ENCODE data around the gene DUSP8.

Gene DUSP8

DNA sequence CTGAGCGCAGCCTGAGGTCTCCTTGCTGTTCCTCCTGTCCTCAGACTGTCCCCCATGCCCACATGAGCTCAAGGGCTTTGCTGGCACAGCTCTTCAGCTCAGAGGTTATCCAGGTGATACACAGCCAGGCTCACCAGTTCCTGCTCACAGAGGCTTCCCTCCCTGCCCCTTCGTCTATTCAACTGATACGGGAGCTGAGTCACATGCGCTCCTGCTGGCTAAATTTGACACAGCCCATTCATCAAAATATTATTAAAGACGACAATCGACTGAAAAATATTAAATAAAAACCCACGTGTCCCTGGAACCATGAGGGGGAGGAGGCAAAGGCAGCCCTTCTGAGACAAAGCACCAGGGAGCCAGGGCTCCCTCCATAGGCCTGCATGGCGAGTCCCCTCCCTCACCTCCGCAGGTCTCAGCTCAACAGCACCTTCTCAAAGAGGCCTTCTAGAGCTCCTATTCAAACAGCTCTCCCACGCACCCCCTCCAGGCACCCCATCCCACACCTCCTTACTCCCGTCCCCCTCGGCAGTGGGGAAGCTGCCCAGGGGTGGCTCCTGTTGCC lies 40.5 kb downstream of the DUSP8 start:
- no peak overlapping the region for H3K4me3 ChIP-seq (ENCODE audit: low read length, poor library complexity, severe bottlenecking)
- peaks cover 14% of the 10 kb centered on the region for H4K20me1 ChIP-seq (ENCODE audit: insufficient read depth, low read length, poor library complexity, severe bottlenecking)
- H3K9me2 ChIP-seq (replicated peaks; ENCODE audit: low read depth, low read length): no peaks in the 10 kb centered on the region
- H3K36me3 ChIP-seq (ENCODE audit: insufficient read depth, low read length): no peaks in the 10 kb centered on the region
- no peak overlapping the region for H3K4me2 ChIP-seq (ENCODE audit: low read depth, low read length, poor library complexity, severe bottlenecking)
- H3K79me2 ChIP-seq (ENCODE audit: insufficient read depth, low read length): peaks cover 90% of the 10 kb centered on the region
- TF ChIP-seq CTCF (conservative IDR thresholded peaks at IDR 0.05; ENCODE audit: low read length) (no peak), EZH2phosphoT487 (IDR thresholded peaks at IDR 0.05; ENCODE audit: borderline replicate concordance) (no peak)
- no peak overlapping the region for H3K9ac ChIP-seq (ENCODE audit: low read depth, low read length, poor library complexity, severe bottlenecking)
- H2AFZ ChIP-seq (ENCODE audit: low read length): no peak overlapping the region
- no peaks in the 10 kb centered on the region for H3K27me3 ChIP-seq (ENCODE audit: insufficient read depth, low read length, poor library complexity, severe bottlenecking)
- H3K9me3 ChIP-seq (ENCODE audit: insufficient read depth, low read depth, low read length): no peaks in the 10 kb centered on the region
- H3F3A ChIP-seq (ENCODE audit: low read depth): no peaks in the 10 kb centered on the region
- H3K4me1 ChIP-seq (ENCODE audit: insufficient read depth, low read length, poor library complexity, severe bottlenecking): peaks cover 12% of the 10 kb centered on the region

DNA sequence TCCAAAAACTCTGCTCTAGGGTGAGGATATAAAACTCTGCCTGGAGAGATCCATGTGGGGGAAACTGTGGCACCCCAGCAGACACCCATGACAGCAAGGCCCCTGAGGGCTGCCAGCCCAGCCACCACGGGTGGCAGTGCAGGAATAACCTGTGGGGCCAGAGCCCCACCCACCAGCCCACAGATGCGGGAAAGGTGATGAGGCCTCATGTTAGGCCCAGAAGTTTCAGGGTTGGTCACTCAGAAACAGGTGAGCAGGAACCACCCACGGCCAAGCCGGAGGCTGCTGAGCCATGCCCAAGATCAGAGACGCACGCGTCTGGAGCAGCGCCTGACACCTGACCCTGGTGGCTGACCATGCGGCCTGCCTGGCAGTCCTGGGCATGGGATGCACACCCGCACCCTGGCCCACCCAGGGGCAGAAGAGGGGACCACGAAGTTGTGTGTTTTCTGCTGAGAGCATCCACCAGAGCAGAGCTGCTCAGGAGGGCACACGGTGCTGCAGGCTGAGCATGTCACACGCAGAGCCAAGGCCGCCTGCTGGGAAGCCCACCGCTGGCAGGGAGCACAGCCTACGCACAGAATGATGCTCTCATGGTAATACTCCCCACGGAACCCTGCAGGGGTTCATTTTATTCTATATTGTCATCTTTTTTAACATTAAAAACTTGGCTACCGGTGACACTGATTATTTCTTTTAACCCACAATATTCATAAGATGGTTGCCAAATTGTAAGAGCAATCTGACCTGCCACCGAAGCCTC lies 41.2 kb downstream of the DUSP8 start:
- no peak overlapping the region for H3K4me2 ChIP-seq (ENCODE audit: low read depth, low read length, poor library complexity, severe bottlenecking)
- no peak overlapping the region for H3K4me3 ChIP-seq (ENCODE audit: low read length, poor library complexity, severe bottlenecking)
- peaks cover 5% of the 10 kb centered on the region for H3K4me1 ChIP-seq (ENCODE audit: insufficient read depth, low read length, poor library complexity, severe bottlenecking)
- H4K20me1 ChIP-seq (ENCODE audit: insufficient read depth, low read length, poor library complexity, severe bottlenecking): peaks cover 10% of the 10 kb centered on the region
- TF ChIP-seq CTCF (conservative IDR thresholded peaks at IDR 0.05; ENCODE audit: low read length) (no peak), EZH2phosphoT487 (IDR thresholded peaks at IDR 0.05; ENCODE audit: borderline replicate concordance) (no peak)
- no peaks in the 10 kb centered on the region for H3K27me3 ChIP-seq (ENCODE audit: insufficient read depth, low read length, poor library complexity, severe bottlenecking)
- H3K36me3 ChIP-seq (ENCODE audit: insufficient read depth, low read length): no peaks in the 10 kb centered on the region
- peaks cover 86% of the 10 kb centered on the region for H3K79me2 ChIP-seq (ENCODE audit: insufficient read depth, low read length)
- no peak overlapping the region for H2AFZ ChIP-seq (ENCODE audit: low read length)
- no peaks in the 10 kb centered on the region for H3K9me2 ChIP-seq (replicated peaks; ENCODE audit: low read depth, low read length)
- H3F3A ChIP-seq (ENCODE audit: low read depth): no peaks in the 10 kb centered on the region
- H3K9me3 ChIP-seq (ENCODE audit: insufficient read depth, low read depth, low read length): no peaks in the 10 kb centered on the region
- no peak overlapping the region for H3K9ac ChIP-seq (ENCODE audit: low read depth, low read length, poor library complexity, severe bottlenecking)

GRCh38 chr11:1529774-1530173 lies 42.3 kb downstream of the DUSP8 start:
- Histone ChIP-seq H3K36me3 (ENCODE audit: insufficient read depth, low read length) (no peaks in the 10 kb centered on the region), H4K20me1 (ENCODE audit: insufficient read depth, low read length, poor library complexity, severe bottlenecking) (peaks cover 4% of the 10 kb centered on the region), H3K9me3 (ENCODE audit: insufficient read depth, low read depth, low read length) (no peaks in the 10 kb centered on the region), H3K4me2 (ENCODE audit: low read depth, low read length, poor library complexity, severe bottlenecking) (no peak overlapping the region), H3K9me2 (replicated peaks; ENCODE audit: low read depth, low read length) (no peaks in the 10 kb centered on the region), H3F3A (ENCODE audit: low read depth) (no peaks in the 10 kb centered on the region), H3K79me2 (ENCODE audit: insufficient read depth, low read length) (peaks cover 85% of the 10 kb centered on the region; the same call in 1 of the 2 replicates), H3K4me3 (ENCODE audit: low read length, poor library complexity, severe bottlenecking) (no peak overlapping the region), H2AFZ (ENCODE audit: low read length) (no peak overlapping the region), H3K9ac (ENCODE audit: low read depth, low read length, poor library complexity, severe bottlenecking) (no peak overlapping the region), H3K27me3 (ENCODE audit: insufficient read depth, low read length, poor library complexity, severe bottlenecking) (no peaks in the 10 kb centered on the region), H3K4me1 (ENCODE audit: insufficient read depth, low read length, poor library complexity, severe bottlenecking) (no peaks in the 10 kb centered on the region)
- TF ChIP-seq CTCF (conservative IDR thresholded peaks at IDR 0.05; ENCODE audit: low read length) (no peak), EZH2phosphoT487 (IDR thresholded peaks at IDR 0.05; ENCODE audit: borderline replicate concordance) (no peak)
